Stimulated activated CD8-positive, alpha-beta memory T cell treated with anti-CD3 and anti-CD28 coated beads, Interleukin-7, amount 100 ng/mL, for 1 hour (primary cell): ENCODE data around the gene PAPPA2.

Experiments
- DNase-seq, 2 donors: peaks; one replicate each; pipeline ENCODE4 v3.0.0-alpha.2; 2020; ENCODE audit warnings: low read depth in 2 of 2

PAPPA2 gene

GRCh38 chr1:176854758-176855745 lies 392.1 kb downstream of the PAPPA2 start:
- no peak for DNase-seq

GRCh38 chr1:176857632-176858031 lies 394.7 kb downstream of the PAPPA2 start:
- no peak for DNase-seq

- DNase-seq: no peak
Measured at GRCh38 chr1:176858433-176858916, 395.5 kb downstream of the PAPPA2 start.

- DNase-seq: no peak
Measured at GRCh38 chr1:176863613-176864012, 400.6 kb downstream of the PAPPA2 start.

- DNase-seq: no peak
Measured at GRCh38 chr1:176864211-176864610, 401.2 kb downstream of the PAPPA2 start.

GRCh38 chr1:176866011-176866714 lies 403.2 kb downstream of the PAPPA2 start:
- no peak for DNase-seq

GRCh38 chr1:176869577-176869976 lies 406.6 kb downstream of the PAPPA2 start:
- DNase-seq: no peak

GRCh38 chr1:176876966-176877515 lies 414.1 kb downstream of the PAPPA2 start:
- no peak for DNase-seq

GRCh38 chr1:176877557-176877956 lies 414.6 kb downstream of the PAPPA2 start:
- no peak for DNase-seq

- DNase-seq: no peak
Measured at GRCh38 chr1:176878750-176879536, 416.0 kb downstream of the PAPPA2 start.

- DNase-seq: no peak
Measured at GRCh38 chr1:176879784-176880620, 417.0 kb downstream of the PAPPA2 start.

GRCh38 chr1:176880955-176881595 lies 418.1 kb downstream of the PAPPA2 start:
- peak in 1 of 2 donors; percentile 10 for DNase-seq

GRCh38 chr1:176884286-176884685 lies 421.3 kb downstream of the PAPPA2 start:
- DNase-seq: no peak

- no peak for DNase-seq
Measured at GRCh38 chr1:176884911-176885310, 421.9 kb downstream of the PAPPA2 start.

GRCh38 chr1:176885341-176885740 lies 422.4 kb downstream of the PAPPA2 start:
- no peak for DNase-seq

GRCh38 chr1:176885751-176886150 lies 422.8 kb downstream of the PAPPA2 start:
- no peak for DNase-seq

- DNase-seq: no peak
Measured at GRCh38 chr1:176888471-176889032, 425.6 kb downstream of the PAPPA2 start.

GRCh38 chr1:176893625-176894352 lies 430.8 kb downstream of the PAPPA2 start:
- no peak for DNase-seq

- DNase-seq: no peak
Measured at GRCh38 chr1:176894450-176894849, 431.5 kb downstream of the PAPPA2 start.
